ENCODE results near the gene SLC13A2. TPM values are rescaled to one million over a fixed set of nuclear protein-coding genes. Genes with fewer than 3 reads are reported as not detected.

SLC13A2 gene
- total and polyA plus RNA-seq, 9 of the 15 experiments (the other 6 are each of a cell fraction or from before 2014, with no cell fraction given), result 0.13 TPM; not detected in 8

- no TSS peak for BruUV-seq (replicated peaks)
- H3K79me2 ChIP-seq (ENCODE audit: control insufficient read depth, insufficient read depth, low read length), result no peaks in the 10 kb centered on the region
- H3K9ac ChIP-seq (ENCODE audit: insufficient read depth in 1 of 2, low read depth in 2 of 2, low read length in 2 of 2), result no peak overlapping the region; a peak in 1 of 4 replicates
- H3K27me3 ChIP-seq (ENCODE audit: control insufficient read depth in 2 of 2, insufficient read depth in 2 of 2, low read length in 2 of 2), result peaks cover 31 to 55% of the 10 kb centered on the region in 2 experiments
- peaks cover 6 to 9% of the 10 kb centered on the region in 2 experiments; a peak in 3 of 5 replicates for H3K4me1 ChIP-seq (replicated peaks in 1 of 2; ENCODE audit: control insufficient read depth in 2 of 2, insufficient read depth in 2 of 2, low read length in 2 of 2)
- 0% methylated on average over 9 of the region's 9 CpGs for WGBS (ENCODE audit: insufficient coverage, low coverage, missing lambda C conversion rate)
- POLR2A ChIA-PET, result interaction anchor here (0.9 to 1.0 kb wide), 2 partner anchors 19 to 25 kb away, joined by 3 to 4 read pairs; no protein-coding TSS in a partner anchor
- no peaks in the 10 kb centered on the region; the same call in 1 of the 2 replicates for H3K9me3 ChIP-seq (replicated peaks; ENCODE audit: control insufficient read depth, insufficient read depth, low read depth, low read length)
- H3K9me1 ChIP-seq (ENCODE audit: control insufficient read depth, insufficient read depth, low read length), result no peaks in the 10 kb centered on the region
- H3K4me2 ChIP-seq (ENCODE audit: insufficient read depth, low read length), result no peak overlapping the region
- DNase-seq (ENCODE audit: extremely low read depth in 1 of 4, low spot score in 3 of 4), result no peak
- FAIRE-seq, result no peak
- H3K27ac ChIP-seq (ENCODE audit: extremely low read depth, low read depth, low read length), result no peak overlapping the region
- in situ Hi-C loops (cut with MboI) (no loop called here), intact Hi-C loops (cut with micrococcal nuclease) (no loop called here)
- H3K4me3 ChIP-seq, result no peak overlapping the region
- peak; percentile 15; the same call in 2 of the 3 replicates for ATAC-seq
- no peak for TF ChIP-seq HNRNPH1 (optimal IDR thresholded peaks at IDR 0.05; ENCODE audit: low read depth, low read length)
- no peak for TF ChIP-seq EGR1 (conservative IDR thresholded peaks at IDR 0.05)
- TF ChIP-seq BRF2 (IDR thresholded peaks at IDR 0.05; ENCODE audit: borderline replicate concordance, insufficient read depth, insufficient read length), result no peak
- TF ChIP-seq RBFOX2 (IDR thresholded peaks at IDR 0.05; ENCODE audit: low read depth, low read length), result no peak
- no peak for TF ChIP-seq RBM14 (IDR thresholded peaks at IDR 0.05; ENCODE audit: borderline replicate concordance, insufficient read depth, low read depth, low read length)
- no peak for TF ChIP-seq DPF2 (IDR thresholded peaks at IDR 0.05)
- no peak for TF ChIP-seq PRPF4 (IDR thresholded peaks at IDR 0.05; ENCODE audit: insufficient read depth, low read depth, low read length, poor library complexity, severe bottlenecking)
- TF ChIP-seq FOXO4 (CRISPR knock-in tag; IDR thresholded peaks at IDR 0.05), result no peak
- TF ChIP-seq SLC30A9 (CRISPR knock-in tag; IDR thresholded peaks at IDR 0.05), result no peak
- no peak for TF ChIP-seq CTCF (IDR thresholded peaks at IDR 0.05 in 2 of 3, conservative IDR thresholded peaks at IDR 0.05 in 1 of 3; ENCODE audit: insufficient read depth in 2 of 3, low read depth in 1 of 3, low read length in 3 of 3)
- no peak for TF ChIP-seq NCOA4 (IDR thresholded peaks at IDR 0.05; ENCODE audit: partially characterized antibody)
- TF ChIP-seq NR3C1 (CRISPR knock-in tag; IDR thresholded peaks at IDR 0.05), result no peak
- TF ChIP-seq DLX4 (CRISPR knock-in tag; IDR thresholded peaks at IDR 0.05), result no peak
- TF ChIP-seq TAL1 (IDR thresholded peaks at IDR 0.05), result no peak
- TF ChIP-seq NFE2L1 (tag; IDR thresholded peaks at IDR 0.05; ENCODE audit: borderline replicate concordance, low read depth), result no peak
- no peak for TF ChIP-seq BHLHE40 (IDR thresholded peaks at IDR 0.05; ENCODE audit: low read length)
- no peak for TF ChIP-seq ZNF76 (CRISPR knock-in tag; IDR thresholded peaks at IDR 0.05; ENCODE audit: borderline replicate concordance)
- no peak for TF ChIP-seq SNRNP70 (optimal IDR thresholded peaks at IDR 0.05; ENCODE audit: low read depth, low read length)
- CTCF ChIA-PET (ENCODE audit: low intra/inter-chr PET ratio), result no interaction called here
- H2AFZ ChIP-seq (ENCODE audit: low read depth, low read length), result no peak overlapping the region
- H3K36me3 ChIP-seq (ENCODE audit: control insufficient read depth, insufficient read depth, low read length), result no peaks in the 10 kb centered on the region
- H4K20me1 ChIP-seq (replicated peaks; ENCODE audit: control insufficient read depth, insufficient read depth, low read length), result peaks cover 14% of the 10 kb centered on the region
Observed at GRCh38 chr17:28466001-28466400, 7.4 kb upstream of the SLC13A2 start.
